SK-N-MC (cell line): ENCODE results near the gene STK39.

ENCODE experiments used
- EZH2 ChIP-seq: fragments of 200-600 bp; sonication (generic); IDR thresholded peaks from one replicate; pipeline ENCODE4 v1.6.1; 2017; ENCODE audit warnings: antibody characterized with exemption
- FOXP2 ChIP-seq: optimal IDR thresholded peaks from 2 replicates; pipeline ENCODE3; 2011; ENCODE audit warnings: mild to moderate bottlenecking, moderate library complexity; ENCODE audit not compliant: insufficient read depth; ENCODE audit errors: extremely low read length, control extremely low read depth
- POLR2AphosphoS5 ChIP-seq: IDR thresholded peaks from 2 replicates; pipeline ENCODE4 v1.6.1; 2012; ENCODE audit warnings: mild to moderate bottlenecking, low read depth, low read length, borderline replicate concordance

DNA sequence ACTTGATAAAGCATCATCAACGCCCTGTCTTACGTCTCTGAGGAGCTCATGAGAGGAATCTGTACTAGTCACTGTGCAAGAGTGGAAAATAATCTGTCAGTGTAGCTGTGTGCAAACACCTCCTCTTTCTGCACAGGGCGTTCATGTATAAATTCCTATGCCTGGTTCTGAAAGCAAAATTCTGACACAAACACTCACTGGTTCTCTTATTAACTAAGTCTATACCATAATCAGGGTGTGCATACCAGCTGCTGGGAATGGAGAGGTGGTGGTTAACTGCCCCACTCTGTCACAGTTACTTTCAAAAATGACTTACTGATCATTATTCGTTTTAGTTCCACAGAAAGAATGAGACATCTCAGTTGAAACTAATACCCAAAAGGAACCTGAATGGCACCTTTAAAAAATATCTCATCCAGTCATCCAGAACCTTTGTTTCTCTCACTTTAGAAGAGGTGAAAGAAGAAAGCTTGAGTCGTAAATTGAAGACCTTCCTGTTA lies 35.7 kb downstream of the STK39 start:
- no peak for TF ChIP-seq POLR2AphosphoS5
- TF ChIP-seq EZH2 = no peak
- TF ChIP-seq FOXP2 = no peak
